ENCODE measurements around the gene RAI14. TPM values are rescaled to one million over a fixed set of nuclear protein-coding genes. Genes with fewer than 3 reads are reported as not detected.

RAI14 gene
- total RNA-seq, 2 experiments from 2014 or later, result 1.1 to 2.3 TPM

DNA sequence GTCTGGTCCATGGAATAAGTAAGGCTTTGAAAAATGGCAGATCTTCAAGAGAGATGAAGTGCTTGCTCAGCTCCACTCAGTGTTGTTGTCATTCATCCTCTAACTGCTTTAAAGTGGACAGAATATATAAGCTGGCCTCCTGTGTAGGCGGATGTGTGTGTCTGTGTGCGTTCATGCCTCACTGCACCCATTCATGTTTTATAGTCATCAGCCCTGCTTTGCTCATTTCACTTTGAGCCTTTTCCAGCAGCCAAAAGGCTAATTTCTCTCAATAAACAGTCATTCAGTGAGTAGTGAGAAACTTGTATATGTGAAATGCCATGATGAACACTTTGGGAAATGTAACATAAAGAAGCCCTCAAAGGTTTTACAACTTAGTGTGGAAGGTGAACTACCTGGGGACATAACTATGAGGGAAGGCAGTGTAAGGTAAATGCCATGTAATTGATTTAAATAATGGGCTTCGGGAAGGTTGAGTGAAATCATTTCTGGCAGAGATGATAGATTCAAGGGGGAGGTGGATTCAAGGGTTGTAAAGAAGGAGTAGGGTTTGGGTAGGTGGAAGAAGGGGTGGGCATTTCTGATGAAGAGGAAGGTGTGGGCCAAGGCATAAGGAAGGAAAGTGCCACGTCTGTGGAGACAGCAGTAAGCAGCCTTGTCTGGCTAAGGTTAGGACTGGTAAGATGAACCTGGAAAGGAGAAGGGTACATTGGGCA is 198.5 kb downstream of the RAI14 start:
- intact Hi-C loops (cut with micrococcal nuclease), result no loop called here
- ChIA-PET CTCF (no interaction called here), POLR2A (no interaction called here)
- TF ChIP-seq, protein P1, sequence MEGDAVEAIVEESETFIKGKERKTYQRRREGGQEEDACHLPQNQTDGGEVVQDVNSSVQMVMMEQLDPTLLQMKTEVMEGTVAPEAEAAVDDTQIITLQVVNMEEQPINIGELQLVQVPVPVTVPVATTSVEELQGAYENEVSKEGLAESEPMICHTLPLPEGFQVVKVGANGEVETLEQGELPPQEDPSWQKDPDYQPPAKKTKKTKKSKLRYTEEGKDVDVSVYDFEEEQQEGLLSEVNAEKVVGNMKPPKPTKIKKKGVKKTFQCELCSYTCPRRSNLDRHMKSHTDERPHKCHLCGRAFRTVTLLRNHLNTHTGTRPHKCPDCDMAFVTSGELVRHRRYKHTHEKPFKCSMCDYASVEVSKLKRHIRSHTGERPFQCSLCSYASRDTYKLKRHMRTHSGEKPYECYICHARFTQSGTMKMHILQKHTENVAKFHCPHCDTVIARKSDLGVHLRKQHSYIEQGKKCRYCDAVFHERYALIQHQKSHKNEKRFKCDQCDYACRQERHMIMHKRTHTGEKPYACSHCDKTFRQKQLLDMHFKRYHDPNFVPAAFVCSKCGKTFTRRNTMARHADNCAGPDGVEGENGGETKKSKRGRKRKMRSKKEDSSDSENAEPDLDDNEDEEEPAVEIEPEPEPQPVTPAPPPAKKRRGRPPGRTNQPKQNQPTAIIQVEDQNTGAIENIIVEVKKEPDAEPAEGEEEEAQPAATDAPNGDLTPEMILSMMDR (IDR thresholded peaks at IDR 0.05), result no peak
- DNase-seq (no peak), ATAC-seq (no peak)
- no peak overlapping the region for H3K4me3 Mint-ChIP-seq
- no peaks in the 10 kb centered on the region for H3K4me1 Mint-ChIP-seq (ENCODE audit: low read depth)
- no peak overlapping the region for H3K27ac Mint-ChIP-seq
- H3K36me3 Mint-ChIP-seq (ENCODE audit: low read depth), result no peaks in the 10 kb centered on the region
- peaks cover 3% of the 10 kb centered on the region for H3K27me3 Mint-ChIP-seq
- no peaks in the 10 kb centered on the region for H3K9me3 Mint-ChIP-seq

DNA sequence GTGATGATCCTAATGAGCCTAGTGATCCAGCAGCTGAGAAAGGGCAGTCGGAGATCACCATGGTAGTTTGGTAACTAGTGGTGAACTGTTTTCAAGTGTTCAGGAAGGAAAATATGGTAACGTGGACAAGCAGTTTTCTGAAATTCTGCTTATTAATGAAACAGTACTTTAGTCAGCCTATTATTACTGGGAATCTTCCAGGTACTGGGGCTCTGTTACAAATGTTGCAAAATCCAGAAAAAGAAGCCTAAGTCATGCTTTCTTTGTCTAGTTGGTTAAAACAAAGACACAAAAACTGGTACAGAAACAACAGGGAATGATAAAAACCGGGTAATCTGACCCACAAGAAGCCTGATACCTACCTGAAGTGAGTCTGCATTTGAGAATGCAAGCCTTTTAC is 201.0 kb downstream of the RAI14 start:
- no peak overlapping the region for H3K27ac Mint-ChIP-seq
- H3K27me3 Mint-ChIP-seq, result peaks cover 3% of the 10 kb centered on the region
- DNase-seq, result no peak
- ChIA-PET CTCF (no interaction called here), POLR2A (no interaction called here)
- no peak for ATAC-seq
- no peaks in the 10 kb centered on the region for H3K36me3 Mint-ChIP-seq (ENCODE audit: low read depth)
- intact Hi-C loops (cut with micrococcal nuclease), result no loop called here
- TF ChIP-seq, protein P1 (IDR thresholded peaks at IDR 0.05), result no peak
- H3K9me3 Mint-ChIP-seq, result no peaks in the 10 kb centered on the region
- no peaks in the 10 kb centered on the region for H3K4me1 Mint-ChIP-seq (ENCODE audit: low read depth)
- H3K4me3 Mint-ChIP-seq, result no peak overlapping the region

GRCh38 chr5:34857894-34858293 is 201.8 kb downstream of the RAI14 start:
- H3K9me3 Mint-ChIP-seq, result no peaks in the 10 kb centered on the region
- no peak overlapping the region for H3K27ac Mint-ChIP-seq
- no peak overlapping the region for H3K4me3 Mint-ChIP-seq
- ATAC-seq (no peak), DNase-seq (no peak)
- peaks cover 3% of the 10 kb centered on the region for H3K27me3 Mint-ChIP-seq
- intact Hi-C loops (cut with micrococcal nuclease), result no loop called here
- ChIA-PET POLR2A (no interaction called here), CTCF (no interaction called here)
- no peaks in the 10 kb centered on the region for H3K4me1 Mint-ChIP-seq (ENCODE audit: low read depth)
- H3K36me3 Mint-ChIP-seq (ENCODE audit: low read depth), result no peaks in the 10 kb centered on the region
- TF ChIP-seq, protein P1 (IDR thresholded peaks at IDR 0.05), result no peak

GRCh38 chr5:34858790-34859189 is 202.7 kb downstream of the RAI14 start:
- H3K4me1 Mint-ChIP-seq (ENCODE audit: low read depth), result no peaks in the 10 kb centered on the region
- no peaks in the 10 kb centered on the region for H3K9me3 Mint-ChIP-seq
- H3K36me3 Mint-ChIP-seq (ENCODE audit: low read depth), result no peaks in the 10 kb centered on the region
- ChIA-PET CTCF (no interaction called here), POLR2A (no interaction called here)
- no peak overlapping the region for H3K4me3 Mint-ChIP-seq
- TF ChIP-seq, protein P1 (IDR thresholded peaks at IDR 0.05), result no peak
- intact Hi-C loops (cut with micrococcal nuclease), result no loop called here
- H3K27ac Mint-ChIP-seq, result no peak overlapping the region
- no peak for ATAC-seq
- H3K27me3 Mint-ChIP-seq, result peaks cover 2% of the 10 kb centered on the region
- DNase-seq, result no peak

DNA sequence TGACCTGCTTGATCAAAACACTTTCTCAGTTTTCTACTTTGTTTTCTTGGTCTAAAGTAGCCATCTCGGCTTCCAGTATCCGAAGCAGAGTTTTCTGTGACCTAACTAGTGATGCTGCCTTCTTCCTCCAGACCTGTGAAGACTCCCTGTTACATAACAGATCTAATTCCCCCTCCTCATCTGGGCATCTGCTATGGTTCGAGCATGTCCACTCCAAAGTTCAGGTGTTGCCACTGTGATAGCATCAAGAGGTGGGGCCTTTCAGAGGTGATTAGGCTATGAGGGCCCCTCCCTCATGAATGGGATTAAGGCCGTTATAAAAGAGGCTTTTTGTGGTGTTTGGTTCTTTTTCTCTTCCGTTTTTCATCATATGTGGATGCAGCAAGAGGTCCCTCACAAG is 203.1 kb downstream of the RAI14 start:
- Mint-ChIP-seq H3K27ac (no peak overlapping the region), H3K9me3 (no peaks in the 10 kb centered on the region), H3K36me3 (ENCODE audit: low read depth) (no peaks in the 10 kb centered on the region), H3K4me1 (ENCODE audit: low read depth) (no peaks in the 10 kb centered on the region), H3K27me3 (no peaks in the 10 kb centered on the region), H3K4me3 (no peak overlapping the region)
- intact Hi-C loops (cut with micrococcal nuclease), result no loop called here
- DNase-seq, result no peak
- CTCF ChIA-PET, result interaction anchor here (1.5 kb wide), 1 partner anchor 39 kb away, joined by 4 read pairs; no protein-coding TSS in a partner anchor
- POLR2A ChIA-PET, result no interaction called here
- no peak for ATAC-seq
- TF ChIP-seq, protein P1 (IDR thresholded peaks at IDR 0.05), result no peak

Measured in activated CD8-positive, alpha-beta T cell treated with anti-CD3 and anti-CD28 coated beads for 36 hours (primary cell).